ENCODE results near the gene MPDU1. TPM values are rescaled to one million over a fixed set of nuclear protein-coding genes. Genes with fewer than 3 reads are reported as not detected.

Gene MPDU1
- total and polyA plus RNA-seq, 2 of the 4 experiments (the other 2 are of a cell fraction): 135 to 149 TPM

Small RNAs within 50 kb of the gene (microRNA-seq; reads per million reads assigned to microRNA genes)
- gene CD68 (ENCODE audit: insufficient read depth, insufficient read length) (not detected), gene RF00019 (ENCODE audit: insufficient read depth, insufficient read length) (not detected), gene SNORA48 (ENCODE audit: insufficient read depth, insufficient read length) (not detected), gene SNORD10 (ENCODE audit: insufficient read depth, insufficient read length) (not detected)

Small RNAs within 50 kb of the gene (small RNA-seq; reads per million reads assigned to genes)
- gene CD68 (0 reads per million in 5 experiments), gene RF00019 (0 reads per million in 5 experiments), gene SNORA48 (0 reads per million in 5 experiments), gene SNORD10 (0 reads per million in 5 experiments)

Other genes with a start within 250 kb of the MPDU1 start
- gene ACAP1, start 247.3 kb upstream of the MPDU1 start, total RNA-seq (2012; rRNA removed): under 0.01 and 0.83 TPM in 2 replicates
- gene ACAP1, start 247.3 kb upstream of the MPDU1 start, polyA plus RNA-seq (2012; rRNA removed): 2.1 and 2.3 TPM in 2 replicates
- gene KCTD11, start 231.7 kb upstream of the MPDU1 start, total RNA-seq (2012; rRNA removed): 10.6 and 10.8 TPM in 2 replicates
- gene KCTD11, start 231.7 kb upstream of the MPDU1 start, polyA plus RNA-seq (2012; rRNA removed): 14.4 and 16.4 TPM in 2 replicates
- gene TMEM95, start 228.7 kb upstream of the MPDU1 start, total RNA-seq (2012; rRNA removed): not detected in 2 replicates
- not detected in 2 replicates for gene TMEM95, start 228.7 kb upstream of the MPDU1 start, polyA plus RNA-seq (2012; rRNA removed)
- gene TNK1, start 202.8 kb upstream of the MPDU1 start, total RNA-seq (2012; rRNA removed): under 0.01 and 0.54 TPM in 2 replicates
- 0.44 and 0.55 TPM in 2 replicates for gene TNK1, start 202.8 kb upstream of the MPDU1 start, polyA plus RNA-seq (2012; rRNA removed)
- 6.1 and 6.4 TPM in 2 replicates for gene PLSCR3, start 189.3 kb upstream of the MPDU1 start, total RNA-seq (2012; rRNA removed)
- gene PLSCR3, start 189.3 kb upstream of the MPDU1 start, polyA plus RNA-seq (2012; rRNA removed): 116 and 131 TPM in 2 replicates
- gene TMEM256, start 179.8 kb upstream of the MPDU1 start, total RNA-seq (2012; rRNA removed): 35.3 and 38.4 TPM in 2 replicates
- gene TMEM256, start 179.8 kb upstream of the MPDU1 start, polyA plus RNA-seq (2012; rRNA removed): 174 and 252 TPM in 2 replicates
- 1.7 and 1.8 TPM in 2 replicates for gene NLGN2, start 176.0 kb upstream of the MPDU1 start, total RNA-seq (2012; rRNA removed)
- gene NLGN2, start 176.0 kb upstream of the MPDU1 start, polyA plus RNA-seq (2012; rRNA removed): 36.7 and 38.1 TPM in 2 replicates
- not detected in 2 replicates for gene SPEM1, start 163.5 kb upstream of the MPDU1 start, total RNA-seq (2012; rRNA removed)
- gene SPEM1, start 163.5 kb upstream of the MPDU1 start, polyA plus RNA-seq (2012; rRNA removed): not detected in 2 replicates
- not detected in 2 replicates for gene SPEM2, start 158.2 kb upstream of the MPDU1 start, total RNA-seq (2012; rRNA removed)
- not detected in 2 replicates for gene SPEM2, start 158.2 kb upstream of the MPDU1 start, polyA plus RNA-seq (2012; rRNA removed)
- gene SPEM3, start 155.0 kb upstream of the MPDU1 start, total RNA-seq (2012; rRNA removed): not detected in 2 replicates
- not detected in 2 replicates for gene SPEM3, start 155.0 kb upstream of the MPDU1 start, polyA plus RNA-seq (2012; rRNA removed)
- gene TMEM102, start 148.4 kb upstream of the MPDU1 start, total RNA-seq (2012; rRNA removed): 1.1 and 1.4 TPM in 2 replicates
- gene TMEM102, start 148.4 kb upstream of the MPDU1 start, polyA plus RNA-seq (2012; rRNA removed): 2.2 and 2.3 TPM in 2 replicates
- gene FGF11, start 144.3 kb upstream of the MPDU1 start, total RNA-seq (2012; rRNA removed): 0.18 and 0.28 TPM in 2 replicates
- 0.99 and 1.1 TPM in 2 replicates for gene FGF11, start 144.3 kb upstream of the MPDU1 start, polyA plus RNA-seq (2012; rRNA removed)
- 4.2 and 4.3 TPM in 2 replicates for gene CHRNB1, start 138.8 kb upstream of the MPDU1 start, total RNA-seq (2012; rRNA removed)
- 6.0 and 6.4 TPM in 2 replicates for gene CHRNB1, start 138.8 kb upstream of the MPDU1 start, polyA plus RNA-seq (2012; rRNA removed)
- 6.3 and 8.3 TPM in 2 replicates for gene ZBTB4, start 104.2 kb upstream of the MPDU1 start, total RNA-seq (2012; rRNA removed)
- gene ZBTB4, start 104.2 kb upstream of the MPDU1 start, polyA plus RNA-seq (2012; rRNA removed): 20.1 and 20.3 TPM in 2 replicates
- not detected in 2 replicates for gene SLC35G6, start 102.4 kb upstream of the MPDU1 start, total RNA-seq (2012; rRNA removed)
- gene SLC35G6, start 102.4 kb upstream of the MPDU1 start, polyA plus RNA-seq (2012; rRNA removed): not detected in 2 replicates
- gene POLR2A, start 99.5 kb upstream of the MPDU1 start, total RNA-seq (2012; rRNA removed): 56.4 and 56.6 TPM in 2 replicates
- 38.4 and 54.0 TPM in 2 replicates for gene POLR2A, start 99.5 kb upstream of the MPDU1 start, polyA plus RNA-seq (2012; rRNA removed)
- gene TNFSF12, start 34.8 kb upstream of the MPDU1 start, total RNA-seq (2012; rRNA removed): 2.7 and 3.6 TPM in 2 replicates
- 22.0 and 23.1 TPM in 2 replicates for gene TNFSF12, start 34.8 kb upstream of the MPDU1 start, polyA plus RNA-seq (2012; rRNA removed)
- gene TNFSF13, start 25.1 kb upstream of the MPDU1 start, total RNA-seq (2012; rRNA removed): 0.56 TPM in 1 of 2 replicates, not detected in the other
- gene TNFSF13, start 25.1 kb upstream of the MPDU1 start, polyA plus RNA-seq (2012; rRNA removed): 0.98 and 1.3 TPM in 2 replicates
- gene SENP3, start 21.9 kb upstream of the MPDU1 start, total RNA-seq (2012; rRNA removed): 72.8 and 120 TPM in 2 replicates
- 74.7 and 82.4 TPM in 2 replicates for gene SENP3, start 21.9 kb upstream of the MPDU1 start, polyA plus RNA-seq (2012; rRNA removed)
- 16.0 and 23.3 TPM in 2 replicates for gene CD68, start 4.2 kb upstream of the MPDU1 start, total RNA-seq (2012; rRNA removed)
- gene CD68, start 4.2 kb upstream of the MPDU1 start, polyA plus RNA-seq (2012; rRNA removed): 43.1 and 55.0 TPM in 2 replicates
- gene SOX15, start 6.2 kb downstream of the MPDU1 start, total RNA-seq (2012; rRNA removed): 0.18 and 0.28 TPM in 2 replicates
- 0.62 and 1.0 TPM in 2 replicates for gene SOX15, start 6.2 kb downstream of the MPDU1 start, polyA plus RNA-seq (2012; rRNA removed)
- 38.6 and 39.1 TPM in 2 replicates for gene FXR2, start 31.0 kb downstream of the MPDU1 start, total RNA-seq (2012; rRNA removed)
- gene FXR2, start 31.0 kb downstream of the MPDU1 start, polyA plus RNA-seq (2012; rRNA removed): 55.9 and 59.8 TPM in 2 replicates
- 20.4 and 21.4 TPM in 2 replicates for gene SAT2, start 44.0 kb downstream of the MPDU1 start, total RNA-seq (2012; rRNA removed)
- gene SAT2, start 44.0 kb downstream of the MPDU1 start, polyA plus RNA-seq (2012; rRNA removed): 43.8 and 45.9 TPM in 2 replicates
- 0.36 TPM in 1 of 2 replicates, not detected in the other for gene SHBG, start 46.3 kb downstream of the MPDU1 start, total RNA-seq (2012; rRNA removed)
- 0.38 and 0.40 TPM in 2 replicates for gene SHBG, start 46.3 kb downstream of the MPDU1 start, polyA plus RNA-seq (2012; rRNA removed)
- gene ATP1B2, start 67.1 kb downstream of the MPDU1 start, total RNA-seq (2012; rRNA removed): not detected in 2 replicates
- 0.02 TPM in 1 of 2 replicates, not detected in the other for gene ATP1B2, start 67.1 kb downstream of the MPDU1 start, polyA plus RNA-seq (2012; rRNA removed)
- gene TP53, start 103.6 kb downstream of the MPDU1 start, total RNA-seq (2012; rRNA removed): 26.4 and 31.2 TPM in 2 replicates
- 41.6 and 48.5 TPM in 2 replicates for gene TP53, start 103.6 kb downstream of the MPDU1 start, polyA plus RNA-seq (2012; rRNA removed)
- 5.0 and 6.6 TPM in 2 replicates for gene WRAP53, start 104.6 kb downstream of the MPDU1 start, total RNA-seq (2012; rRNA removed)
- 9.4 and 9.5 TPM in 2 replicates for gene WRAP53, start 104.6 kb downstream of the MPDU1 start, polyA plus RNA-seq (2012; rRNA removed)
- 0.54 and 0.56 TPM in 2 replicates for gene EFNB3, start 121.3 kb downstream of the MPDU1 start, total RNA-seq (2012; rRNA removed)
- 2.0 TPM in 2 replicates for gene EFNB3, start 121.3 kb downstream of the MPDU1 start, polyA plus RNA-seq (2012; rRNA removed)
- gene DNAH2, start 133.9 kb downstream of the MPDU1 start, total RNA-seq (2012; rRNA removed): under 0.01 TPM in 2 replicates
- gene DNAH2, start 133.9 kb downstream of the MPDU1 start, polyA plus RNA-seq (2012; rRNA removed): 0.01 and 0.02 TPM in 2 replicates

All from IMR-90 (cell line).